ENCODE results near the gene DNAH9.

Gene DNAH9

DNA sequence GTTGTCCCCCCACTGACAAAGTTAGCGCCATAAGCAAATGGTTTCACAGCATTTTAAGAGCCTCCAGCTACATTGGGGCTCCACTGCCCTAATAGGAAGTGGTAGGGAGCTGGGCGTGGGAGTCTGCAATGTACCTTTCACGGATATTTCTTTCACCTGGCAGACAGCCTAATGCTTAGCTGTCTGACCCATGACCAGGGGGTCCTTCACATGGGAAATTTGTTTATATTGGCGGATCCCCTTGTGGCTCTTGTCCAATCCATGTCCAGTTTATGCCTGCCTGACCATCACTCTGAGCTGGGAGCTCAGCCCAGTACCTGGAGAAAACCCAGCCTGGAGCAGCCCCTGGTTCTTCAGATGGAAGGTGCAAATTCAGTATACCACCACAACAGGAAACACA is 254.0 kb downstream of the DNAH9 start:
- DNase-seq (ENCODE audit: low spot score), result no peak

DNA sequence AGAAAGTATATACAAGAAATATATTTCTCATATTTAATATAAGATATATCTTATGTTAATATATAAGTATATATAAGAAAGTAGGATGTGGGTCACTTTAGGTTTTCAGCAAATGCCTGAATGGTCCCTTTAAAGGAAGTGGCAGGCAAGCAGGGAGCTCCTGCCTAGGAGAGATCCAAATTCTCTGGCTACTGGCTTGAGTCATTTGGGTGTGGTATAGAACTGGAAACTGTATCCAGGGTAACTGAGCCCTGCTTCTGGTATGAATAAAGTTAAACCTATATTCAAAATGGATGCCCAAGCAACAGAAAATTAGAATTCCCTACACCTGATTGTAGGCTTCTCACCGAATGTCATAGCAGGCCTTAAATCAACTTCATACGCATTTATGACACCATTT is 254.6 kb downstream of the DNAH9 start:
- no peak for DNase-seq (ENCODE audit: low spot score)

DNA sequence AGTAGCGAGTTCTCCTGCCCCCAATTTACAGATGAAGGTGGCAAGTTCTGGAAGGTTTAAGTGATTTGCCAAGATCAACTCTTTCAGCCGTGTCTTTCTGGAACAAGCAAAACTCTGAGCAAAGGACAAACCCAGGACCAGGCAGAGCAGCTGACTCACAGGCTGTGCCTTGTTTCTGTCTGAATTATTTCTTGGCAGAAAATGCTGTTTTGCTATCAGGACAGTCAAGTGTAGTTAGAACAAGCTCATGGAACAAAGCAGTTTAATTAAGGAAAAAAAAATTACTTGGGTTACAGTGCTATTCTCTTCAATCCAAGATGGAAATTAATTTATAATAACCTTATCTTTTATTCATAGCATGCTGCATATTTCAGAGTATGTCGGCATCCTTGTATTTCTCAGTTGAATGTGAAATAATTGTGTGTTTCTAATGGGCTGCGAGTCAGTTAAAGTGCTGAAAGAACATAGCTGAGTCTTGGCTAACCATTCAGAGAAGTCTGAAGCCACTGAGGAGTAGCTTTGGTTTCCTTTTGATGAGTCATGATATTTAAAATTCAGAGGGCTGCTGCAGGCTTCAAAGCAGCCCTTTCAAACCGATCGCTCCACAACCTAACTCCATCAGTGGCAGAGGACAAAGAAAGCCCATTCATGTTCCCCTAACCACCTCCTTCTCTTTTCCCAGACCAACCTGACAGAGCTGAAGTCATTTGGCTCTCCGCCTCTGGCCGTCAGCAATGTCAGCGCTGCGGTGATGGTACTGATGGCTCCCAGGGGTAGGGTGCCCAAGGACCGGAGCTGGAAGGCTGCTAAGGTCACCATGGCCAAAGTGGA is 255.3 kb downstream of the DNAH9 start:
- DNase-seq (ENCODE audit: low spot score), result no peak

DNA sequence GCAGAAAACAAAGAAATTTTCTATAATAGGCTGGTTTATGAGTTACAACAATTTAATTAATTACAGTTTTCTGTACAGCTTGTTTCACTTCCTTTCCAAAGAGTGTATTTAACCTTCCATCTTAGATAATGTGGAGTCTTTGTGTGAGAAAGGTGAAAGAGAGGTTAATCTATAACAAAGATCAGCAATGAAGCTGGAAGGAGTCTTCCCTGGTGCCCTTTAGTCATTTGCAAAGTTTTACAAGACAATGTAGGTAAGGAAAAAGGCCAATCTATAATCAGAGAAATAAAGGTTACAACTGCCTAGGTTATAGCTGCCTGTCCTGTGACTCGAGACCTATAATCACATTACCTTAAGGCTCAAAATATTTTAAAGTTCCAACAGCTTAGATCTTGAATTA is 257.0 kb downstream of the DNAH9 start:
- no peak for DNase-seq (ENCODE audit: low spot score)

DNA sequence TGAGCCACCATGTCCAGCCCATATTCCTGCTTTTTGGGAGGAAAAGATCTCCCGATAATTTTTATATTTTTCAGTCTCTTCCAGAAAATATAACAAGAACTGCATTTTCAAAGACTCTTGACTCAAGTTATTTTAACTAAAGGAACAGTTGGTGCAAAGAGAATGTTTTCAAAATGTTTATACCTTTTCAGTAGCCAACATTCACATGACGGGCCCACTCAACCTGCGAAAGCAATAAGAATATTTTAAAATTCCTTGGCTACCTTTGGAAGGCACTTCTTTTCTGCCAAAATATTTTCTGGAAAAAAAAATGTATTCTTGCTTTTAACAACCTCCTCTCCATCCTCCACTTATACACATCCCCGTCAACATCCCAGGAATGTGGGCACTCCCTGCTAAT is 258.7 kb downstream of the DNAH9 start:
- DNase-seq (ENCODE audit: low spot score), result no peak

DNA sequence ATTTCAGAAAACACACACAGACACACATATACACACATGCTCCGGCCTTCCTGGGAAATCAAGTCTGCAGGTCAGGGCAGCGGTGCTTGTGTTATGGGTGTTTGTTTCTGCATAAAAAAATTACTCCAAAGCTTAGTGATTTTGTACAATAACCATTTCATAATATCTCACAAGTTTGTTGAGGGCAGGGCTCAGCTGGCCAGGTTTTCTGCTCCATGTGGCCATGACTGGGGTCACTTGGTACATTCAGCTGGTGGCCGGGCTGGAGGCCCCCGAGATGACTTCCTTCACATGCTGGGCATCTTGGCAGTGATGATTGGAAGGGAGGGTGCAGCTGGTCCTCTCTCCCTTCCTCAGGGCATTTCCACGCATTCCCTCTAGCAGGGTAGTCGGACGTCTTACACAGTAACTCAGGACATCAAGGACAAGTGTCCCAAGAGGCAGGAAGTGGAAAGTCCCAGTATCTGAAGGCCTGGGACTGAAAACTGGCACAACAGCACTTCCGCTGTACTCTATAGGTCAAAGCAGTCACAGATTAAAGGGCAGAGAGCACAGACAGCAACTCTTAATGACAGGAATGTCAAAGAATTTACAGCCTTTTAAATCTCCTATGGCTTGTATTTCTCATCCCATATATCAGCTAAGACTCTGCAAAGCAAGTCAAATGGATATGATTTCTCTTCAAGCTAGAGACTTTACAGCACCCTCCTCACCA is 271.6 kb downstream of the DNAH9 start:
- no peak for DNase-seq (ENCODE audit: low spot score)

DNA sequence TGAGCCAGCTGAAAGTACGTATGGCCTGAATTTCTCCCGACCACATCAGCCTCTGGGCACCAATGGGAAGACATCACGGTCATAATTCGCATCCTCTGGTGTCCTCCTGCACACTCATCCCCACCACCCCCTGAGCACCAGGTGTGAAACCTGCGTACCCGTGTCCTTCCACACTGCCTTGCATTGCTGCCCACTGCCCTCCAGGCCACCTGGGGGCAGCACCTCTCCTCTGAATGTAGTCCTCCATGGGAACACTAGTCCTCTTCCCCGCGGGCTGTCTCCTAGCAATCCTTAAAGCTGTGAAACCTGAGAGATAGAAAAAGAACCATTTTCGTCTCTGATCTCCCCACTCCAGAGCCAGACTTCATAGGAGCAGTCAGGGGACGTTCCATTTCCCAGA is 273.5 kb downstream of the DNAH9 start:
- no peak for DNase-seq (ENCODE audit: low spot score)

DNA sequence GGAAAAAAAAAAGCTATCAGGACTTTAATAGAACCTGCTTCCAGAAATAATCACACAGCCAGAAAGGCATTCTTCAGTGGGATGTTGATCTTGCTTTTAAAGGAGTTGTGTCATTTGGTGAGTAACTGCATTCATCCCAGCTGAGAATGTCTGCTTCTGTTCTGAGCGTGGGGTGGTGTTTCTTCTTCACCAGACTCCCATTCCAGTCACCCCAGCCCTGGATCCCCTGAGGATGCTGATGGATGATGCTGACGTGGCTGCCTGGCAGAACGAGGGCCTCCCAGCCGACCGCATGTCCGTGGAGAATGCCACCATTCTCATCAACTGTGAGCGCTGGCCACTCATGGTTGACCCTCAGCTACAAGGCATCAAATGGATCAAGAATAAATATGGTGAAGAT is 276.5 kb downstream of the DNAH9 start:
- no peak for DNase-seq (ENCODE audit: low spot score)

DNA sequence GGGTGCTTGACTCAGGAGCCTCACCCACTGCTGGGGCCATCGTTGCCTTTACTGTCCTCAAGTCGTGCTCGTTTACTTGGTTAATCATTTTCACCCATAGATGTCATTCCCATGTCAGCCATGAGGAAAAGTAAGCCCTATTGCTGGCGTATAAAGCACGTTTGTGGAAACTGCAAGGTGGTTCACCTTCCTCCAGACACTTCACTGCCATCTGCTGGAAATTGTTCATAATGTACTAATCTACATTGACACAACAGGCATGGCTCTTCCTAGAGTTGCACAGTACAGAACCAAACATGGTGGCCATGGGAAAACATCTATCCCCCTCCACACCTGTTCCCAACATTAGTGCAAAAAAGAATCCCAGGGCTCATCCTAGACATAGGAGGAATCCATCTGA is 282.4 kb downstream of the DNAH9 start:
- peak; percentile 34 for DNase-seq (ENCODE audit: low spot score)

DNA sequence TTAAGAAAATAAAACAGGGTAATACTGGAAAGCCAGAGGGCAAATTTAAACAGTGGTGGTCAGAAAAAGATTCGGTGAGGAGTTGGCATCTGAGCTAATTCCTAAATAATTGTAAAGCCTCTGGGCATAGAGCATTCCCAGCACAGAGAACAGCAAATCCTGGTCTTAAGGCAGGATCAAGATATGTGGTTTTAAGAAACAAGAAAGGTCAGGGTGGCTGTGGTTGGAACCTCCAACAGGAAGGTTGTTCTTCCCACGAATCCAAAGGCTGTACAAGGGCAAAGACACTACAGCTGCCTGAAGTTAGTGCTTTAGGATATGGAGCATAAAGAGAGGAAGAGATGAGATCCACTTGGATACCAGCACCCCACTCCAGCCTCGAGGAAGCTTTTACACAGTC is 284.4 kb downstream of the DNAH9 start:
- DNase-seq (ENCODE audit: low spot score), result no peak

DNA sequence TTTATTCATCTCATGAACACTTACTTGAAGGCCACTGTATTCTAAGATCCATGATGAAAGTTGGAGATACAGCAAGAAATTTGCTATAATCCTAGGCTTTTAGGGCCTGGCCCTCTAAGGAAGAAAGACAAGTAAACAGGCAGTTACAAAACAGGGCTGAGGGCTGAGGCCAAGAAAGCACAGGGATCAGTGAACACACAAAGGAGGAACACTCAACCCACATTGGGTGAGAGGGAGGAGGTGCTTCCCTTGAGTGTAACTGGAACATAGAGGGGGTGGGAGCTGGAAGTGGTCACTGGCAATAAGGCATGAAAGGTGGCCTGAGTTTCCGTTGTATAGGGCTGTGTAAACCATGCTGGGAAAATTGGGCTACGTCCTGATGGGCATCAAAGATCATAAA is 286.8 kb downstream of the DNAH9 start:
- no peak for DNase-seq (ENCODE audit: low spot score)

DNA sequence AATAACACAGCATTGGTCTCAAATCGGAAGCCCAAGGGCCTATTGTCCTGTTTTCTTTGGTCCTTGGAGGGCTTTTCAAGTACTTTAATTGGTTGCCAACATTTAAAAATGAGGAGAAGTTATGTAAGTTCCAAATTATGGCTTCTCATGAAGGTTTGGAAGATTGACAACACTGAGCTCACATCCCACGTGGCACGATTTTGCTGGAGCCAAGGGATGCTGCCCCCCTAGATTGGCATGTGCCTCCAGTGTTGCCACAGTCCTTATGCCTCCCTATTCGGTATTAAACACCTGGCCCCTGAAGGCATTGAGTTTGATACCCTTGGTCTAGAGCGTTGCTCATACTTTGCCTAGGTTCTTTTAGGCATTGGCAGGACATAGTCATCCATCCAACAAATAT is 291.0 kb downstream of the DNAH9 start:
- no peak for DNase-seq (ENCODE audit: low spot score)

DNA sequence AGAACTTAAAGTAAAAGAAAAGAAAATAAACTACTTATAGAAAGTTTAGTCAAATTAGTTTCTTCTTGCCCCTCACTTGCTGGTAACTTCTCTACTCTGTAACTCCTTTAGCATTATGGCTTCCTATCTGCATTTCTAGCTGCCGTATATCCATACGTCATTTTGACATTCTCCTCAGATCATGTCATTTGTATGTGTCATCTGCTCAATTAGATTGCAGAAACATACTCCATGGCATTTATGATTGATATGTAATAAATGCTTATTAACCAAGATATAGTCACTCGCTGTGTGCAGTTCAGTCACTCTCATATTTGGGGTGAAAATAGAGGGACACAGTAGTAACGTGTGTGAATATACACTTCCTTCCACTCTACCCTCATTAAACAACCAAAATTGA is 295.6 kb downstream of the DNAH9 start:
- no peak for DNase-seq (ENCODE audit: low spot score)

DNA sequence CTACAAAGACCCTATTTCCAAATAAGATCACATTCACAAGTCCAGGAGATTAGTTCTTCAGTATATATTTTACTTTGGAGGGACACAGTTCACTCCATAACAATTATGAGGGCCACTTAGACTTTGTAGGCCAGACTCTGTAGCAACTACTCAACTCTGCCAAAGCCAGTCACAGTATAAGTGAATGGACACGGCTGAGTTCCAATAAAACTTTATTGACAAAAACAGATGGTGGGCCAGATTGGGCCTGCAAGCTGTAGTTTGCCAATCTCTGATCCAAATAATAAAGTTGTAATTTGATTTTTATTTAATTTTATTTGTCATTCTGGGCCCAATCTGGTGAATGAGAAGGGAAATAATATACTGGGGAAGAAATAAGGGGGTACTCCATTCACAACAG is 297.9 kb downstream of the DNAH9 start:
- DNase-seq (ENCODE audit: low spot score), result no peak

DNA sequence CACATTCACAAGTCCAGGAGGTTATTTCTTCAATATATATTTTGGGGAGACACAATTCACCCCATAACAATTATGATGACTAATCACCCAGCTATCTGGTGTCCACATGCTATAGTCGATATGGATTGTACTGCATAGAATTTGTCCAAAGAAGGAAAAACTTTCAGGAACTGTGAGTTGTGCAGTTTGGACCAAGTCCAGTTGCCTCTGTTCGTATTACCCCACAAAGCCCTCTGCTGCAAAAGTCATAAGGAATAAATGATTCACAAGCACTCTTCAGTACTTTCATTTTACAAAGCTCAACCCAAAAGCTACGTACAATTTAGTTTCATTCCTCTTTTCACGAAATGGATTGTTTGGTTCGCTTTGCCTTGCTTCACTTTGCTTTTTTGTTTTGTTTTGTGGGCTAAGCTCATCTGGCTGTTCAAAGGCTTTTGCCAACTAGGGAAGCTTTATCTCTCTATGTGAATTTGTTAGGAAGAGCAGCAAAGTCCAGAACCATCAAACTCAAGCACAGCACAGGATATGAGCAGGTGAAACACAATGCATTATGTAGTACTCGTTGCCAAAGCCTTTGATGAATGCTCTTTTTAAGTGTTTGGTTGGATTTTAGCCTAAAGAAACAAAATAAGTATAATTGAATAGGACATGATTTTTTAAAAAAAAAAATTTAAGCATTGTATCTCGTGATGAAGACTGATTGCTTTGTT is 300.4 kb downstream of the DNAH9 start:
- DNase-seq (ENCODE audit: low spot score), result no peak

DNA sequence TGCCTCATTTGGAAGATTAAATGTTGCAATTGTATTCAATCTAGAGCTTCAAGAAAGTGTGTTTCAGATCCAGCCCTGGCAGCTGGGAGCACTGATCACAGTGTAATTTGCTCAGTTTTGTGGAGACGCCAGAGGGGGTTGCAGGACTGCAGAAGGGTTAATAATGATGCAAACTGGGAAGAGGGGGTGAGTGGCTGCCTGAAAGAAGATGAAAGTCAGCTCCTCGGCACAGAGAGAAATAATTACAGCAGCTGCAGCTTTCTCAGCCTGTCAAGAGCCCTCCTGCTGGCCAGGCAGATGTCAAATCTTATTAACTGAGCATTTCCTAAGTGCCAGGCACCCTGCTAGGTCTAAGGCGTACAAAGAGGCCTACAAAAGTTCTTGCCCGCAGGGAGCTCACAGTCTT is 301.3 kb downstream of the DNAH9 start:
- DNase-seq (ENCODE audit: low spot score), result peak; percentile 64

DNA sequence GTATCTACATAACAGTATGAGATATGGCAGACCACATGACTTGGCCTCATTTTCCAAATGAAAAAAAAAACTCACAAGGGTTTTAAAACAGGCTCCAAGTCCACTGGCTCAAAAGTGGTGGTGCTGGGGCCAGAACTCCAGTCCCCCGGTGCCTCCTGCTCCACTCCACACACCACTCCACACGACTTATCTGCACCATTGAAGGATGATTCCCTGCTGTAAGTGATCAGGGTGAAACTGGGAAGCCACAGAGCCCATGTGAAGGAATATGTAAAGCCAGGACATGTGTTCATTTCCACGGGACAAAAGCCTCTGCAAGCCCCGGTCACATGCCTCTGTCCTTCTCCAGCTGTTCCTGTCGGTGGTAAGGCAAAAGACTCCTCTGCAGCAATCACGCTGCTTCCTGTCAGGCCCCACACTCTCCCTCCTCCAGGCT is 301.8 kb downstream of the DNAH9 start:
- DNase-seq (ENCODE audit: low spot score), result no peak

DNA sequence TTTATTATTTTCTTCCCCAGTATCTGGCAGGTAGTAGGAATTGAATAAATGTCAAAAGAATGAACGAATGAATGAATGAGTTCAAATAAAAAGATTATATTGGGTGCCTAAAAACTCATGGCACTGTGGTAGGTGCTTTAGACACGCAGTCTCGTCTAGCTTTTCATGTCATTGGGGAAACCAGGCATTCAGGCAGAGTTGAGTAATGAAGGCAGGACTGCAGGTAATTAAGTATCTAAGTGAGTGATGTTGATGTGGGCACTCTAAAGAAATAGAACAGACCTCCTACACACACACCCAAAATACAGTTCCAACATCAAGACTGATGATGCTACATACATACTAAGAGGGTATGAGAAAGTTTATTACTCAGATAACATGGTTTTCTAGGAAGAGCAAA is 302.4 kb downstream of the DNAH9 start:
- no peak for DNase-seq (ENCODE audit: low spot score)

DNA sequence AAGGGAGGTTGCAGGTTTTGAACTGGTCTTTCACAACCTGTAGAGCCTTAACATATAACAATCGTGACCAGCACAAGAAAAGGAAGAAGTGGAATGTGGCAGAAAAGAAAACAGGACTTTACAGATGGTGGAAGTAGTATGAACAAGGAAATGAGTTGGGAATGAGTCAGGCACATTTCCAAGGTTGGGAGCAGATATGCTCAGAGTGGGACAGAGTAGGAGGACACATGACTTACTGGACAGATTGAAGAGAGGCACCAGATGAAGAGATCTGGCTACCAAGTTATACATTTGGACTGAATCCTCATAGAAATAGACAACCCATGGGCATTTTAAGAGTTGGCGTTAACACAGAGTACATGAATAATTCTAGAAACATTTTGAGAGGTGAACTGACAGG is 303.7 kb downstream of the DNAH9 start:
- no peak for DNase-seq (ENCODE audit: low spot score)

DNA sequence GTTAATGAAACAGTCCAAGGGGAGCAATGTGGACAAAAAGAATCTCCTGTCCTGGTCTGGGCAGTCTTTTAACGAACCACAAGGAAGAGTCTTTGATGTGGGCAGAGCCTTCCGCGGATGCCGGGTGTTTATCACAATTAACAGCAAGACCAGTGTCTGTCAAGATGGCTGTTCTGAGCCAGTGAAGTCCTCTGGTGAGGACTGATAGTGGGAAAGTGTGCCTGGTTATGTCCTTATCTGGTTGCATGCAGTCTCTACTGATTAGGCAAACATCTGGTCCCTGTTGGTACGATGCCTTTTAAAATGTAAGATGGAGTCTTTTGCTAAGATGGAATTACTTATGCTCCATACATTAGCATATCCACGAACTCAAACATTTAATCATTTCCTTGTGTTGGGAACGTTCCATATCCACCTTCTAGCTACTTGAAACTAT is 310.5 kb downstream of the DNAH9 start:
- no peak for DNase-seq (ENCODE audit: low spot score)

DNA sequence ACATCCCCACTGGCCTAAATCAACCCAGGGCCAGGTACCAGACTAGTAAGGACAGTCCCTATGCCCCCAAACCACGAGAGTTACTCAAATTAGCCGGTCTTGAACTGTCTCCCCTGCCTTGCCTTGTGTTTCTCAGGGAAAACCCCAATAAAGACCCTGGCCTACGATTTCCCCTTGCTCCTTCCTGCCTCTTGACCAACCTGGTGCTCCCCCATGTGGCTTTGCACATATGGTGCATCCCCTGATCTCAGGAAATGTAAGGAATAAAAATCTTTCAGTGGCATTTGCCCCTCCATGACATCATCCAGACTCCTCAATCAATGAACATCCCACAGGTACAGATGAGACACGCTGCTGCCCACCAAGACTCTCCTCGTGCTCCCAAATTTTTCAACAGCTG is 311.1 kb downstream of the DNAH9 start:
- no peak for DNase-seq (ENCODE audit: low spot score)

DNA sequence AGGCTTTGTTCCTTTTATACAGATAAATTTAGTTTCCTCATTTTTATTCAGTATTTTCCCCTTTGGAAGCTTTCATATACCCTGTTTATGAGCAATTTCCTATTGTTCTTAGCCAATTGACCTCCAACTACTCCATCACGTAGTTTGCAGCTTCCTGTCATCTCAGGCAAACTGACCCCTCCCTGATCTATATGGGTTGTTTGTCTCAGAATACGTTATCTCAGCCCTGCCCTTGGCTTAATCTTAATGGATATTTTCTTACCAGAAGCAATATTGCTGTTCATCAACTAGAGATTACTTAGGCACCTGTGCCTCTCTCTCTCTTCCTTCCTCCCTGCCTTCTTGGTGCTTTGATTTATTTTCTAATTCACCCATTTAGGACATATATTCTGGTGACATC is 317.8 kb downstream of the DNAH9 start:
- DNase-seq (ENCODE audit: low spot score), result no peak

DNA sequence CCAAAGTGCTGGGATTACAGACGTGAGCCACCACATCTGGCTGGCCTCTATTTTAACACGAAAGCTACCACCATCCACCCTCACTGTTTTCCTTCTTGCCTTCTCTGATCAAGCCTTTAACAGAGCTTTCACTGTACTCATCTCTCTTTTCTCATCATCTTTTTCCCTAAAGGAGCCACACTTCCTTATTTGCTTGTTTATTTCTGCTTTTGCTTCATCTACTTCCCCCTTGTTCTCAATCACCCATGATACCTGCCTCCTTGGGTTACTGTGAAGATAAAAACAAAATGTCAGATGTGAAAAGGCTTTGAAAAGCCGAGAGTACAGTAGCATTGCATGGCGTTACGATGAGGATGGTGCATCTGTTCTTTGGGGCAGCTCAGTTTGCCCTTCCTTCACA is 319.1 kb downstream of the DNAH9 start:
- DNase-seq (ENCODE audit: low spot score), result no peak
